H9 (cell line): Measurements from ENCODE around the gene CRYGN. TPM values are rescaled to one million over a fixed set of nuclear protein-coding genes. Genes with fewer than 3 reads are reported as not detected.

Source experiments
- DNase-seq: peaks from one replicate; pipeline ENCODE4 v3.0.0-alpha.2; 2017
- H2AFZ ChIP-seq: one replicate; pipeline ENCODE4 v1.6.1; 2013; ENCODE audit warnings: mild to moderate bottlenecking, low read length, control low read depth, moderate library complexity
- H2AK5ac ChIP-seq: 2 replicates; pipeline ENCODE4 v1.6.1; 2013; ENCODE audit warnings: low read length, control low read depth, mixed read lengths; ENCODE audit not compliant: insufficient read length
- H2BK120ac ChIP-seq: one replicate; pipeline ENCODE4 v1.6.1; 2013; ENCODE audit warnings: low read depth, mild to moderate bottlenecking, low read length, control low read depth, inconsistent platforms; ENCODE audit not compliant: poor library complexity, severe bottlenecking
- H2BK12ac ChIP-seq: 2 replicates; pipeline ENCODE4 v1.6.1; 2013; ENCODE audit warnings: low read length, control low read depth, mixed read lengths, low read depth; ENCODE audit not compliant: insufficient read length
- H2BK15ac ChIP-seq: 2 replicates; pipeline ENCODE4 v1.6.1; 2013; ENCODE audit warnings: low read depth, low read length, control low read depth
- H2BK20ac ChIP-seq: one replicate; pipeline ENCODE4 v1.6.1; 2013; ENCODE audit warnings: low read depth, mild to moderate bottlenecking, low read length, control low read depth, inconsistent platforms; ENCODE audit not compliant: poor library complexity, severe bottlenecking
- H2BK5ac ChIP-seq: 2 replicates; pipeline ENCODE4 v1.6.1; 2013; ENCODE audit warnings: low read length, control low read depth, mixed read lengths; ENCODE audit not compliant: insufficient read length
- H3K14ac ChIP-seq: 2 replicates; pipeline ENCODE4 v1.6.1; 2013; ENCODE audit warnings: low read length, control low read depth; ENCODE audit not compliant: insufficient read depth
- H3K18ac ChIP-seq: 2 replicates; pipeline ENCODE4 v1.6.1; 2013; ENCODE audit warnings: low read depth, mild to moderate bottlenecking, mixed read lengths, low read length, control low read depth; ENCODE audit not compliant: insufficient read length
- H3K23ac ChIP-seq: 2 replicates; pipeline ENCODE4 v1.6.1; 2013; ENCODE audit warnings: low read length, control low read depth, mixed read lengths, low read depth; ENCODE audit not compliant: insufficient read length
- H3K23me2 ChIP-seq: 2 replicates; pipeline ENCODE4 v1.6.1; 2013; ENCODE audit warnings: low read depth, mild to moderate bottlenecking, mixed read lengths, low read length, control low read depth; ENCODE audit not compliant: insufficient read length, poor library complexity, severe bottlenecking
- H3K27ac ChIP-seq: 2 replicates; pipeline ENCODE4 v1.5.1; 2013; ENCODE audit warnings: low read length, control low read depth, mixed read lengths, low read depth; ENCODE audit not compliant: insufficient read length
- H3K27me3 ChIP-seq: 2 replicates; pipeline ENCODE4 v1.6.1; 2013; ENCODE audit warnings: low read length, control low read depth, inconsistent platforms; ENCODE audit not compliant: insufficient read depth
- H3K4ac ChIP-seq: 2 replicates; pipeline ENCODE4 v1.6.1; 2013; ENCODE audit warnings: low read depth, mild to moderate bottlenecking, control low read depth, inconsistent platforms, low read length, moderate library complexity
- H3K4me1 ChIP-seq: 2 replicates; pipeline ENCODE4 v1.6.1; 2013; ENCODE audit warnings: low read length, control low read depth, inconsistent platforms; ENCODE audit not compliant: insufficient read depth
- H3K4me2 ChIP-seq: 2 replicates; pipeline ENCODE4 v1.6.1; 2013; ENCODE audit warnings: low read length, control low read depth, mixed read lengths; ENCODE audit not compliant: insufficient read length, insufficient read depth
- H3K56ac ChIP-seq: 2 replicates; pipeline ENCODE4 v1.6.1; 2013; ENCODE audit warnings: low read depth, mild to moderate bottlenecking, mixed read lengths, low read length, control low read depth; ENCODE audit not compliant: insufficient read length
- H3K79me1 ChIP-seq: 2 replicates; pipeline ENCODE4 v1.6.1; 2013; ENCODE audit warnings: low read depth, mild to moderate bottlenecking, moderate library complexity, low read length, control low read depth, inconsistent platforms; ENCODE audit not compliant: insufficient read depth, poor library complexity, severe bottlenecking
- H3K79me2 ChIP-seq: 2 replicates; pipeline ENCODE4 v1.6.1; 2013; ENCODE audit warnings: low read length, control low read depth, inconsistent platforms; ENCODE audit not compliant: insufficient read depth
- H3K9ac ChIP-seq: 2 replicates; pipeline ENCODE4 v1.6.1; 2013; ENCODE audit warnings: low read length, control low read depth, mixed read lengths; ENCODE audit not compliant: insufficient read length; ENCODE audit errors: extremely low read depth
- H3K9me3 ChIP-seq: one replicate; pipeline ENCODE4 v1.6.1; 2013; ENCODE audit warnings: low read depth, low read length, inconsistent platforms; ENCODE audit not compliant: control insufficient read depth
- H3T11ph ChIP-seq: one replicate; pipeline ENCODE4 v1.6.1; 2013; ENCODE audit warnings: mild to moderate bottlenecking, low read length, control low read depth, inconsistent platforms
- H4K20me1 ChIP-seq: one replicate; pipeline ENCODE4 v1.6.1; 2013; ENCODE audit not compliant: control insufficient read depth, insufficient read length, insufficient read depth
- H4K5ac ChIP-seq: 2 replicates; pipeline ENCODE4 v1.6.1; 2013; ENCODE audit warnings: low read depth, mild to moderate bottlenecking, mixed read lengths, low read length, control low read depth; ENCODE audit not compliant: insufficient read length
- H4K8ac ChIP-seq: replicated peaks from 2 replicates; pipeline ENCODE4 v1.6.1; 2013; ENCODE audit warnings: low read length, control low read depth, mixed read lengths, low read depth; ENCODE audit not compliant: insufficient read length
- H4K91ac ChIP-seq: 2 replicates; pipeline ENCODE4 v1.6.1; 2013; ENCODE audit warnings: low read depth, mild to moderate bottlenecking, moderate library complexity, mixed read lengths, low read length, control low read depth; ENCODE audit not compliant: insufficient read length
- H3K27ac Mint-ChIP-seq, 3 experiments: 2 replicates in 2 of 3; 3 replicates in 1 of 3; pipeline ENCODE4 v1.8.0; 2020 to 2021; ENCODE audit warnings: mixed read lengths in 3 of 3, mild to moderate bottlenecking in 1 of 3, moderate library complexity in 1 of 3
- H3K27me3 Mint-ChIP-seq: 2 replicates; pipeline ENCODE4 v1.8.0; 2021; ENCODE audit warnings: low read depth, mild to moderate bottlenecking, moderate library complexity, mixed read lengths
- H3K36me3 Mint-ChIP-seq, 3 experiments: 2 replicates in 2 of 3; 3 replicates in 1 of 3; pipeline ENCODE4 v1.8.0; 2020 to 2021; ENCODE audit warnings: low read depth in 3 of 3, mixed read lengths in 3 of 3; ENCODE audit not compliant: insufficient read depth in 1 of 3
- H3K4me1 Mint-ChIP-seq, 2 experiments: 2 replicates each; pipeline ENCODE4 v1.8.0; 2020; ENCODE audit warnings: mixed read lengths in 2 of 2
- H3K4me3 Mint-ChIP-seq, 2 experiments: 2 replicates in 1 of 2; 3 replicates in 1 of 2; pipeline ENCODE4 v1.8.0; 2020 to 2021; ENCODE audit warnings: mild to moderate bottlenecking in 2 of 2, mixed read lengths in 2 of 2, moderate library complexity in 1 of 2
- H3K9me3 Mint-ChIP-seq, 2 experiments: 2 replicates in 1 of 2; 3 replicates in 1 of 2; pipeline ENCODE4 v1.8.0; 2020; ENCODE audit warnings: mild to moderate bottlenecking in 2 of 2, mixed read lengths in 2 of 2, moderate library complexity in 1 of 2
- WGBS: extraction: QIAGEN DNeasy Blood & Tissue Kit; methylation state at CpG from one replicate; pipeline ENCODE4 v1.1.7; 2013; ENCODE audit warnings: missing lambda C conversion rate, low lambda C conversion rate, mixed read lengths; ENCODE audit not compliant: insufficient read length; ENCODE audit errors: extremely low coverage; 5-methylcytosine and 5-hydroxymethylcytosine counted together
- total RNA-seq: library from RNA; stranded (reverse); gene quantifications from 2 replicates; pipeline ENCODE4 v1.2.1, GENCODE V29; 2021
- TF ChIP-seq, protein P1 (sequence below): fragments of 200-600 bp; sonication (generic); conservative IDR thresholded peaks from 3 replicates; pipeline ENCODE4 v1.8.0; 2021; ENCODE audit warnings: antibody characterized with exemption, mild to moderate bottlenecking

The CRYGN gene
- total RNA-seq, 1 experiment from 2014 or later, result 1.8 TPM

DNA sequence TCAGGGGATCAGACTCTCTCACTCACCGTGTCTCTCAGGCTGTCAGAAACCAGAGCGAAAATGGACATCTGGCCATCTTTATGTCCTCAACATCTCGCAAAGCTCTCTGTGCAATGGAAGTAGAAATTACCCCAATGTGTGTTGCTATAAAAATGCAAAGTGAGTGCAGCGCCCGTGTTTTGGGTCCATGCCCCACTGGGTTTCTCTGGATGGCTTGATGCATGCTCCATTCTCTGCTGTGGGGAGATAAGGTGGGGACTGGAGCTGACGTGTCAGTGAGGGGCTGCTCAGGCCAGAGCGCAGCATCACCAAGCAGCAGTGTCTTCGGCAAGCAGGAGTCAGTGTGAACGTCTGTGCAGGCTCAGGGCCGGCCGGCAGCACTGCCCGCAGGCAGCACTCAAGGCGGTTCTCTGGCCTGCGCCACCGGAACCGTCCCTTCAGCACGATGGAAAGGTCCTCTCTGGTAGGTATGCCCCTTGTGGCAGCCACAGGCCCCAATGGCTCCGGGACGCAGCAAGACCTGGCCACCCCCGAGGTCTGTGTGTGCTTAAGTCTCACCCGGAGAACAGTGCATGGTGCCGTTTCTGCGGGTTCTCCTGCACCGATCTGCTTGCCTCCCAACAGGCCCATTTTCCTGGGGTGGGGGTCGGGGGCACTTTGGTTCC, 60.3 kb downstream of the CRYGN start:
- H3K18ac ChIP-seq, result no peak overlapping the region
- H3K79me1 ChIP-seq, result no peaks in the 10 kb centered on the region
- no peak overlapping the region for H4K91ac ChIP-seq
- WGBS, result no CpG with 5 or more reads among the region's 25 CpGs
- H4K20me1 ChIP-seq, result peaks cover 4% of the 10 kb centered on the region
- H2AK5ac ChIP-seq, result no peak overlapping the region
- no peak overlapping the region for H2BK20ac ChIP-seq
- H2AFZ ChIP-seq, result no peak overlapping the region
- H3K56ac ChIP-seq, result no peak overlapping the region
- H3K4me2 ChIP-seq, result no peak overlapping the region
- no peaks in the 10 kb centered on the region for H3K9me3 ChIP-seq
- no peak overlapping the region for H4K5ac ChIP-seq
- H3K9ac ChIP-seq, result no peak overlapping the region
- H3K14ac ChIP-seq, result no peak overlapping the region
- no peak overlapping the region for H3T11ph ChIP-seq
- H2BK12ac ChIP-seq, result no peak overlapping the region
- no peak overlapping the region for H3K23ac ChIP-seq
- no peak overlapping the region for H2BK5ac ChIP-seq
- H2BK120ac ChIP-seq, result no peak overlapping the region
- H3K79me2 ChIP-seq, result no peaks in the 10 kb centered on the region
- H4K8ac ChIP-seq, result no peak overlapping the region
- no peak overlapping the region for H3K4me3 Mint-ChIP-seq
- peaks cover 17 to 18% of the 10 kb centered on the region in 2 experiments for H3K4me1 Mint-ChIP-seq
- H3K27ac Mint-ChIP-seq, result peak overlapping the region in 1 of 3 experiments; percentile 29; a peak in 1 of 7 replicates
- H3K27me3 Mint-ChIP-seq, result peaks cover 31% of the 10 kb centered on the region
- DNase-seq, result peak; percentile 65
- H3K36me3 Mint-ChIP-seq, result peaks cover 6 to 34% (median 32%) of the 10 kb centered on the region in 3 experiments
- TF ChIP-seq, protein P1, sequence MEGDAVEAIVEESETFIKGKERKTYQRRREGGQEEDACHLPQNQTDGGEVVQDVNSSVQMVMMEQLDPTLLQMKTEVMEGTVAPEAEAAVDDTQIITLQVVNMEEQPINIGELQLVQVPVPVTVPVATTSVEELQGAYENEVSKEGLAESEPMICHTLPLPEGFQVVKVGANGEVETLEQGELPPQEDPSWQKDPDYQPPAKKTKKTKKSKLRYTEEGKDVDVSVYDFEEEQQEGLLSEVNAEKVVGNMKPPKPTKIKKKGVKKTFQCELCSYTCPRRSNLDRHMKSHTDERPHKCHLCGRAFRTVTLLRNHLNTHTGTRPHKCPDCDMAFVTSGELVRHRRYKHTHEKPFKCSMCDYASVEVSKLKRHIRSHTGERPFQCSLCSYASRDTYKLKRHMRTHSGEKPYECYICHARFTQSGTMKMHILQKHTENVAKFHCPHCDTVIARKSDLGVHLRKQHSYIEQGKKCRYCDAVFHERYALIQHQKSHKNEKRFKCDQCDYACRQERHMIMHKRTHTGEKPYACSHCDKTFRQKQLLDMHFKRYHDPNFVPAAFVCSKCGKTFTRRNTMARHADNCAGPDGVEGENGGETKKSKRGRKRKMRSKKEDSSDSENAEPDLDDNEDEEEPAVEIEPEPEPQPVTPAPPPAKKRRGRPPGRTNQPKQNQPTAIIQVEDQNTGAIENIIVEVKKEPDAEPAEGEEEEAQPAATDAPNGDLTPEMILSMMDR, result peak; percentile 27; the same call in 2 of the 3 replicates
- no peaks in the 10 kb centered on the region for H3K4me1 ChIP-seq
- H3K27me3 ChIP-seq, result peaks cover 8% of the 10 kb centered on the region; the same call in 1 of the 2 replicates
- peaks cover 15% of the 10 kb centered on the region for H3K23me2 ChIP-seq
- no peak overlapping the region for H3K27ac ChIP-seq
- no peak overlapping the region for H2BK15ac ChIP-seq
- H3K4ac ChIP-seq, result no peak overlapping the region
- no peaks in the 10 kb centered on the region for H3K9me3 Mint-ChIP-seq
